ENCODE results near the gene HLA-F. TPM values are rescaled to one million over a fixed set of nuclear protein-coding genes. Genes with fewer than 3 reads are reported as not detected.

Gene HLA-F
- total and polyA plus RNA-seq, 2 donors = 130 to 530 TPM

DNA sequence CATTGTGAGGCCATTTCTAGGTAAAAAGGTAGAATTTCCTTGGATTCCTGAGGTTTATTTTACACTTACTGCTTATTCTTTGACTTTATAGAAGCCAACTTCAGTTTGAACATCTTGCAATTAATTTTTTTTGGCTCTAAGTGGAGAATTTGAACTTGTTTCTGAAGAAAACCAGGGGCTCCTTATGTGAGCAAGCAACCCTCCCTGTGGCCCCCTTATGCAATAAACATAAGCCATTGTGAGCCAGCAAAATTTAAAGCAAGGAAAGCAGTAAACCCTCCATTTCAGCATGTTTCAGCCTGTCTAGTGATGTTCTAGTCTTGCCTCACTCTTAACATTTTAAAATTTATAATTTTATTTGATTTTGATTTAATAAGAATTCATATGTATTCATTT lies 5.6 kb downstream of the HLA-F start:
- Histone ChIP-seq H3K36me3 (ENCODE audit: control insufficient read depth in 2 of 2, insufficient read depth in 2 of 2, low read length in 1 of 2) (peaks cover 0 to 4% of the 10 kb centered on the region in 2 donors), H3K9me3 (ENCODE audit: control insufficient read depth in 2 of 2, insufficient read depth in 1 of 2, low read length in 1 of 2) (no peaks in the 10 kb centered on the region)
- no peak for DNase-seq (ENCODE audit: low read depth in 6 of 9, low spot score in 9 of 9)

DNA sequence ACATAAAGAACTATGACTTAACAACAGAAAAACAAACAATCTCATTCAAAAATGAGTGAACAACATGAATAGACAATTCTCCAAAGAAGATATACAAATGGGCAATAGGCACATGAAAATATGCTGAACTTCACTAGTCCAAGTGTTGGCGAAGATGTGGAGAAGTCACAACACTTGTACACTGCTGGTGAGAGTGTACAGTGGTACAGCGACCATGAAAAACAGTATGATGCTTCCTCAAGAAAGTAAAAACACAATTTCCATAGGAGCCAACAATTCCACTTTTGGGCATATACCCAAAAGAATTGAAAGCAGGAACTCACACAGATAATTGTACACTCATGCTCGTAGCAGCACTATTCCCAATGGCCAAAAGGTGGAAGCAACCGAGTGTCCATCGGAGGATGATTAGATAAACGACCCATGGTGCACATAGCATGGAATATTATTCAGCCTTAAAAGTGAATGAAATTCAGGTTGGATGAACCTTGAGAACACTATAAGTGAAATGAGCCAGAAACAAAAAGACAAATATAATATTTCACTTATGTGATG lies 6.6 kb downstream of the HLA-F start:
- peaks cover 0 to 4% of the 10 kb centered on the region in 2 donors for H3K36me3 ChIP-seq (ENCODE audit: control insufficient read depth in 2 of 2, insufficient read depth in 2 of 2, low read length in 1 of 2)
- no peak overlapping the region for H3K4me3 ChIP-seq (ENCODE audit: low read length in 2 of 2)
- H3K27me3 ChIP-seq (ENCODE audit: control insufficient read depth in 2 of 2, insufficient read depth in 1 of 2, low read length in 1 of 2) = peaks cover 0 to 10% of the 10 kb centered on the region in 2 donors
- H3K9me3 ChIP-seq (ENCODE audit: control insufficient read depth in 2 of 2, insufficient read depth in 1 of 2, low read length in 1 of 2) = no peaks in the 10 kb centered on the region
- H3K27ac ChIP-seq (ENCODE audit: low read depth in 1 of 2, low read length in 1 of 2) = no peak overlapping the region
- no peak for DNase-seq (ENCODE audit: low read depth in 6 of 9, low spot score in 9 of 9)
- H3K4me1 ChIP-seq (ENCODE audit: control insufficient read depth in 2 of 2, insufficient read depth in 2 of 2, low read length in 2 of 2) = peaks cover 0 to 3% of the 10 kb centered on the region in 2 donors
- WGBS = 90% methylated on average over 6 of the region's 6 CpGs

More for the DNA sequence above, 5.6 kb downstream of the HLA-F start:
- peaks cover 0 to 7% of the 10 kb centered on the region in 2 donors for H3K4me1 ChIP-seq (ENCODE audit: control insufficient read depth in 2 of 2, insufficient read depth in 2 of 2, low read length in 2 of 2)
- H3K4me3 ChIP-seq (ENCODE audit: low read length in 2 of 2) = no peak overlapping the region
- H3K27me3 ChIP-seq (ENCODE audit: control insufficient read depth in 2 of 2, insufficient read depth in 1 of 2, low read length in 1 of 2) = peaks cover 0 to 20% of the 10 kb centered on the region in 2 donors
- H3K27ac ChIP-seq (ENCODE audit: low read depth in 1 of 2, low read length in 1 of 2) = no peak overlapping the region

DNA sequence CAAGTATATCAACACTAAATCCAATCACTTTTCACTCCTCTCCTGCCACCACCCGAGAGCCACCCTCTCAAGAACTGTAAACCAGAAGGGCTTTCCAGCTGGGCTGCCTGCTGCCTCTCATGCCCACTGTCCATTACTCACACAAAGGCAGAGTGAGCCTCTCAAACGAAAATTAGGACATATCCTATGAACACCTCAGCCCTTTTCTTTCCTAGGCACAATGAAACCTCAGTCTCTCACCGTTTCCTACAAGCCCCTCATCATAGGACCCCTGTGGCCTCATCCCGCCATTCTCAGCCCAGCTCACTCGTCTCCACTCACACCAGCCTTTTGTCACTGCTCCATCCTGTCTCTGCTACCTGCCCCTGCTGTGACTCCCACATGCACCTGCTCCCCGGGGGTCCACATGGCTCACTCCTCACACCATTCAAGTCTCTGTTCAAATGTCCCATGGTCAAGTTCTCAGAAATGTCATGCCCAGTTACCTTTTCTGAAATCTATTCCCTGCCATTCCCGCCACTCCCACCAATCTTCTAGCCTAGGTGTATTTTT lies 7.4 kb downstream of the HLA-F start:
- WGBS = 74% methylated on average over 7 of the region's 7 CpGs
- no peak for DNase-seq (ENCODE audit: low read depth in 6 of 9, low spot score in 9 of 9)
- H3K36me3 ChIP-seq (ENCODE audit: control insufficient read depth in 2 of 2, insufficient read depth in 2 of 2, low read length in 1 of 2) = no peaks in the 10 kb centered on the region
- no peak overlapping the region for H3K4me3 ChIP-seq (ENCODE audit: low read length in 2 of 2)
- peaks cover 0 to 3% of the 10 kb centered on the region in 2 donors for H3K27me3 ChIP-seq (ENCODE audit: control insufficient read depth in 2 of 2, insufficient read depth in 1 of 2, low read length in 1 of 2)
- H3K27ac ChIP-seq (ENCODE audit: low read depth in 1 of 2, low read length in 1 of 2) = no peak overlapping the region
- H3K9me3 ChIP-seq (ENCODE audit: control insufficient read depth in 2 of 2, insufficient read depth in 1 of 2, low read length in 1 of 2) = no peaks in the 10 kb centered on the region
- no peaks in the 10 kb centered on the region for H3K4me1 ChIP-seq (ENCODE audit: control insufficient read depth in 2 of 2, insufficient read depth in 2 of 2, low read length in 2 of 2)

DNA sequence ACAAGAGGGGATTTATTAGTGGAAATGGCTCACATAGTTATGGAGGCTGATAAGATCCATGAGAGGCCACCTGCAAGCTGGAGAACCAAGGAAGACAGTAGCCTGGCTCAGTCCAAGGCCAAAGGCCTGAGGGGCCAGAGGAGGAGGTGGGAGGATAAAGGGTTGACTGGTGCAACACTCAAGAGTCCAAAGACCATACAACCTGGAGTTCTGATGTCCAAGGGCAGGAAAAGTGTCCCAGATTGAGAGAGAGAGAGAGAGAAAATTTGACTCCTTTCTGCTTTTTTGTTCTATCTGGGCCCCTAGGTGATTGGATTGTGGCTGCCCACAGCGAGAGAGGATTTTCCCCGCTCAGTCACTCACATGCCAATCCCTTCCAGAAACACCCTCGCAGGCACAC lies 8.0 kb downstream of the HLA-F start:
- Histone ChIP-seq H3K4me1 (ENCODE audit: control insufficient read depth in 2 of 2, insufficient read depth in 2 of 2, low read length in 2 of 2) (no peaks in the 10 kb centered on the region), H3K27me3 (ENCODE audit: control insufficient read depth in 2 of 2, insufficient read depth in 1 of 2, low read length in 1 of 2) (no peaks in the 10 kb centered on the region), H3K4me3 (ENCODE audit: low read length in 2 of 2) (no peak overlapping the region), H3K9me3 (ENCODE audit: control insufficient read depth in 2 of 2, insufficient read depth in 1 of 2, low read length in 1 of 2) (no peaks in the 10 kb centered on the region), H3K27ac (ENCODE audit: low read depth in 1 of 2, low read length in 1 of 2) (no peak overlapping the region), H3K36me3 (ENCODE audit: control insufficient read depth in 2 of 2, insufficient read depth in 2 of 2, low read length in 1 of 2) (no peaks in the 10 kb centered on the region)
- WGBS = 97% methylated on average over 3 of the region's 3 CpGs
- DNase-seq (ENCODE audit: low read depth in 6 of 9, low spot score in 9 of 9) = no peak

DNA sequence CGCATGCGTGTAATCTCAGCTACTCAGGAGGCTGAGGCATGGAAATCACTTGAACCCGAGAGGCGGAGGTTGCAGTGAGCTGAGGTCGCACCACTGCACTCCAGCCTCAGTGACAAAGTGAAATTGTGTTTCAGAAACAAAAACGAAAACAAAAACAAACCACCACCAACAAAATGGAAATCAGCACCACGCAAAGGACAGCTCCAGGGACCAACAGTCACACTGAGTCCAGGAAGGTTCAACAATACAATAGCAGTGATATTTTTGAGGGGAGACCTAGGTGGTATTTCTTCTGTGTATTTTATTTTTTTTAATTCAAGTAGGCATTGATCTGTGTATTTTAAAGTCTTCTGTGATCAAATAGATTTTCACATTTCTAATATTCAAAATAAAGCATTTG lies 9.8 kb downstream of the HLA-F start:
- 93% methylated on average over 7 of the region's 7 CpGs for WGBS
- H3K36me3 ChIP-seq (ENCODE audit: control insufficient read depth in 2 of 2, insufficient read depth in 2 of 2, low read length in 1 of 2) = no peaks in the 10 kb centered on the region
- H3K27me3 ChIP-seq (ENCODE audit: control insufficient read depth in 2 of 2, insufficient read depth in 1 of 2, low read length in 1 of 2) = peaks cover 0 to 3% of the 10 kb centered on the region in 2 donors
- no peak overlapping the region for H3K4me3 ChIP-seq (ENCODE audit: low read length in 2 of 2)
- H3K4me1 ChIP-seq (ENCODE audit: control insufficient read depth in 2 of 2, insufficient read depth in 2 of 2, low read length in 2 of 2) = no peaks in the 10 kb centered on the region
- DNase-seq (ENCODE audit: low read depth in 6 of 9, low spot score in 9 of 9) = no peak
- H3K9me3 ChIP-seq (ENCODE audit: control insufficient read depth in 2 of 2, insufficient read depth in 1 of 2, low read length in 1 of 2) = no peaks in the 10 kb centered on the region
- H3K27ac ChIP-seq (ENCODE audit: low read depth in 1 of 2, low read length in 1 of 2) = no peak overlapping the region

DNA sequence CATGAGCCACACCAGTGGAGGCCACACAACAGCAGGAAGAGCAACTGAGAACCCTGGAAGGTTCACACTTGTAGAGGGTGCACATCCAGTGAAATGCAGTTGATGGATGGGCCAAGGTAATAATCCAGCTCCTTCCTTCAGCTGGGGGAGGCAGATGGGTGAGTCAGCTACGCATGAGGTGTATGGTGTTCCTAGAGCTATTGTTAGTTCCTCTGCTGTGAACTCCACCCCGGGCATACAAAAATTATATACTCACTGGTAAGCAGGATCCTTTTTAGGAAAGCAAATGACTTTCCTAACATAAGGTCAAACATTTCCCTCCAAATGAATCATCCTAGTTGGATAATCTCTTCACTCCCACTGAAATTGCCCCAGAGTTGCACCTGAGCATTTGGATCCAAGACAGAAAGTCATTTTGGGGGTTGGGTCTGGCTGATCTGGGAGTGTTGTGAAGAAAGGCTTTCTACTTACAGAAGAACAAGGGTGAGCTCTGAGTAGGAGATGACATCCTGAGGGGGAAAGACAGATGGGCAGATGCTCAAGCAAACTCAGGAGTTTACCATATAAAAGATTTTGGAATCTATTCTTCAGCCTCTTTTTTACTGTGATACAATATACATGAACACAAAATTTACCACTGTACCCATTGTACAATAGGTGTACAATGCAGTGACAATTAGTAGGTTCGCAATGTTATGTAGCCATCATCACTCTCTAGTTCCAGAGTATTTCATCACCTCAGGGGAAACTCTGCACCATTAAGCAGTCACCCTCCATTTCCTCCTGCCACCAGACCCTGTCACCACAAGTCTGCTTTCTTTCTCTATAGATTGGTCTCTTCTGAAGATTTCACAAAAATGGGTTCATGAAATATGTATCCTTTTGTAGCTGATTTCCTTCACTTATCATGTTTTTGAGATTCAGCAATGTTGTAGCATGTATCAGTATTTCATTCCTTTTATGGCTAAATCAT lies 11.1 kb downstream of the HLA-F start:
- no peak overlapping the region for H3K4me3 ChIP-seq (ENCODE audit: low read length in 2 of 2)
- DNase-seq (ENCODE audit: low read depth in 6 of 9, low spot score in 9 of 9) = no peak
- H3K27ac ChIP-seq (ENCODE audit: low read depth in 1 of 2, low read length in 1 of 2) = no peak overlapping the region
- 86% methylated on average over 3 of the region's 3 CpGs for WGBS
- peaks cover 3 to 6% of the 10 kb centered on the region in 2 donors for H3K27me3 ChIP-seq (ENCODE audit: control insufficient read depth in 2 of 2, insufficient read depth in 1 of 2, low read length in 1 of 2)
- no peaks in the 10 kb centered on the region for H3K36me3 ChIP-seq (ENCODE audit: control insufficient read depth in 2 of 2, insufficient read depth in 2 of 2, low read length in 1 of 2)
- no peaks in the 10 kb centered on the region for H3K4me1 ChIP-seq (ENCODE audit: control insufficient read depth in 2 of 2, insufficient read depth in 2 of 2, low read length in 2 of 2)
- no peaks in the 10 kb centered on the region for H3K9me3 ChIP-seq (ENCODE audit: control insufficient read depth in 2 of 2, insufficient read depth in 1 of 2, low read length in 1 of 2)

DNA sequence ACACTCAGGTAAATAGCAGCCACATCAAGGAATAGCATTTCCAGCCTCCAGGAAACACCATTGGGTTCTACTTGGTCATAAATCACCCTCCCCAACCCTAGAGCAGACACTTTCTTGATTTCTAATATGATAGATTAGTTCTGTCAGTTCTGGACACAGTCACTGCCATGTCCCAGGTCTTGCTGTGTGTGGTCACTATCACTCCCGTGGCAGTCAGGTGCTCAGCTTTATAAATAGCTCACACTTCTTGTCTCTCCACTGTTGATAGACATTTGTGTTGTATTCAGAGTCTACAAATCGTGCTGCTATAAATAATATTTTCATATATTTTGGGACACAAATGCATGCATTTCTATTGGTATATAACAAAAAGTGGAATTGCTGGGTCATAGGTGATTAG lies 13.3 kb downstream of the HLA-F start:
- no peak for DNase-seq (ENCODE audit: low read depth in 6 of 9, low spot score in 9 of 9)
- WGBS = 88% methylated on average over 2 of the region's 2 CpGs
- no peaks in the 10 kb centered on the region for H3K36me3 ChIP-seq (ENCODE audit: control insufficient read depth in 2 of 2, insufficient read depth in 2 of 2, low read length in 1 of 2)
- H3K27ac ChIP-seq (ENCODE audit: low read depth in 1 of 2, low read length in 1 of 2) = no peak overlapping the region
- no peaks in the 10 kb centered on the region for H3K9me3 ChIP-seq (ENCODE audit: control insufficient read depth in 2 of 2, insufficient read depth in 1 of 2, low read length in 1 of 2)
- H3K27me3 ChIP-seq (ENCODE audit: control insufficient read depth in 2 of 2, insufficient read depth in 1 of 2, low read length in 1 of 2) = peaks cover 3 to 6% of the 10 kb centered on the region in 2 donors
- H3K4me1 ChIP-seq (ENCODE audit: control insufficient read depth in 2 of 2, insufficient read depth in 2 of 2, low read length in 2 of 2) = no peaks in the 10 kb centered on the region
- no peak overlapping the region for H3K4me3 ChIP-seq (ENCODE audit: low read length in 2 of 2)

DNA sequence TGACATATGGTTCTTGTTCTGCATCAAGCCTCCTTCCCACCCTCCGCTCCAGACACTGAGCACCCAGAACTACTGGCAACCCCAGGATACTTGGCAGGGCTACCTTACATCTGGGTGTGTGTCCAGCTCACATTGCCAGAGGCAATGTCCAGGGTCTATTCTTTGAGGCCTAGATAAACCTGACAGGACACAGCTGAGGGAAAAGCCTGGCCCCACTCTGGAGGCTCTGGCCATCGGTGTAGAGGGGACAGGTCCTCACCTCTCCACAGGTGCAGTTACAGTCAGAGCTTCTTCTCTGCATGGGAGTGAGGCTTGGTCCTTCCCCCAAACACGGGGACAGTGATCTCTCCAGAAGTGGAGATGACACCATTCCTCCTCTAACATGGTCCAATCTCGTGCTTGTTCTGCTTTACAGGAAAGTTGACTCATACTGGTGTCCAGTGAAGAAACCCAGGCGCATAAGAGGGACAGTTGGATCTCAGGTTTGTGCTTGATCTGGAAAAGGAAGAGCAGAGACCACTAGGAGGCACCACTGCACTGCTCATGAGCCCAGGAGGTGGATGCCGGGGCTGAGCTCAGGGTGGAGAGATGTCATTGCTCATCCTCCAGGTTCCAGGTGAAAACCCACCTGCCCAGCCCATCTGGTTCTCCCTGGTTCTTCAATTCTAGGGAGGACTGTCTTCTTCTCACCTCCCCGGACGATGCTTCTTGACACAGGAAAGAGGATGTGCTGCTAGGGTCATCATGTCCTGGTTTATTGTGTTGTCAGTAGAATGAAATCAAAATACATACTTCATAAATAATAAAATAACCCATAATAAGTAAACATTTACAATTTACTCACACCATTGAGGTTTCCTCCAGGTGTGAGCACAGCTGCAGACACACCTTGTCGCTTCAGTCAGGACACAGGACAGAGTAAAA lies 14.7 kb downstream of the HLA-F start:
- Histone ChIP-seq H3K27ac (ENCODE audit: low read depth in 1 of 2, low read length in 1 of 2) (no peak overlapping the region), H3K36me3 (ENCODE audit: control insufficient read depth in 2 of 2, insufficient read depth in 2 of 2, low read length in 1 of 2) (no peaks in the 10 kb centered on the region), H3K4me1 (ENCODE audit: control insufficient read depth in 2 of 2, insufficient read depth in 2 of 2, low read length in 2 of 2) (no peaks in the 10 kb centered on the region), H3K9me3 (ENCODE audit: control insufficient read depth in 2 of 2, insufficient read depth in 1 of 2, low read length in 1 of 2) (no peaks in the 10 kb centered on the region), H3K27me3 (ENCODE audit: control insufficient read depth in 2 of 2, insufficient read depth in 1 of 2, low read length in 1 of 2) (peaks cover 3 to 8% of the 10 kb centered on the region in 2 donors), H3K4me3 (ENCODE audit: low read length in 2 of 2) (no peak overlapping the region)
- DNase-seq (ENCODE audit: low read depth in 6 of 9, low spot score in 9 of 9) = peak in 5 of 9 donors; percentile 3 to 58 (median 35)
- 59% methylated on average over 9 of the region's 9 CpGs for WGBS

Measured in thymus (tissue), 11 donors.